K562 (cell line): ENCODE measurements around the gene IVL. TPM values are rescaled to one million over a fixed set of nuclear protein-coding genes. Genes with fewer than 3 reads are reported as not detected.

Source experiments
- FOXK2 ChIP-seq, 2 experiments: fragments of 450-650 bp; IDR thresholded peaks in 1 of 2; conservative IDR thresholded peaks in 1 of 2; 2 replicates each; pipeline ENCODE4 v1.6.1; 2016; ENCODE audit warnings: low read depth in 2 of 2, mild to moderate bottlenecking in 1 of 2
- GTF2A2 ChIP-seq: IDR thresholded peaks from 2 replicates; pipeline ENCODE4 v1.6.1; 2016; ENCODE audit warnings: mild to moderate bottlenecking, missing genetic modification characterization, missing compliant biosample characterization
- polyA plus RNA-seq, 8 experiments: library from polyadenylated mRNA; depleted of rRNA in 4 of 8; stranded (reverse) in 5 of 8; unstranded in 3 of 8; fragments of >200 nt; fragmentation: Nextera tagmentation in 2 of 8; fragmentation: Illumina TruSeq in 1 of 8; extraction: Ambion mirVana in 2 of 8; extraction: Trizol in 1 of 8; gene quantifications; 2 replicates each; pipeline versions ENCODE4 v1.2.1 to v1.2.3, GENCODE V29; 2011 to 2014; ENCODE audit warnings: inconsistent platforms in 1 of 8, missing spikeins in 1 of 8
- total RNA-seq, 7 experiments: library from RNA; depleted of rRNA in 6 of 7; stranded (reverse); fragments of >200 nt in 6 of 7; fragmentation: Illumina TruSeq in 2 of 7; extraction: Trizol in 2 of 7; gene quantifications; 2 replicates each; pipeline versions ENCODE4 v1.2.1 to v1.2.3, GENCODE V29; 2011 to 2021; ENCODE audit warnings: low replicate concordance in 1 of 7
- TF ChIP-seq, protein P1 (sequence below), 2 experiments: fragments of 450-650 bp; formaldehyde crosslinking in 1 of 2; IDR thresholded peaks; 2 replicates each; pipeline versions ENCODE4 v1.4.0 to v1.6.1; 2014 to 2020; ENCODE audit warnings: mild to moderate bottlenecking in 2 of 2, borderline replicate concordance in 1 of 2, low read depth in 1 of 2
- TF ChIP-seq, protein P2 (sequence below), 3 experiments: IDR thresholded peaks in 2 of 3; conservative IDR thresholded peaks in 1 of 3; 2 replicates each; pipeline ENCODE4 v1.5.1; 2011 to 2012; ENCODE audit warnings: low read length in 3 of 3, mild to moderate bottlenecking in 3 of 3, control low read depth in 2 of 3, improper control_type of control experiment in 1 of 3, inconsistent platforms in 1 of 3, low read depth in 1 of 3, mixed read lengths in 1 of 3, moderate library complexity in 1 of 3; ENCODE audit not compliant: insufficient read depth in 2 of 3
- TF ChIP-seq, protein P3 (sequence below): fragments of 450-650 bp; formaldehyde crosslinking; IDR thresholded peaks from 2 replicates; pipeline ENCODE4 v1.4.0; 2020; ENCODE audit warnings: mild to moderate bottlenecking, moderate library complexity

Gene IVL
- total and polyA plus RNA-seq, 9 of the 15 experiments (the other 6 are each of a cell fraction or from before 2014, with no cell fraction given) = not detected

DNA sequence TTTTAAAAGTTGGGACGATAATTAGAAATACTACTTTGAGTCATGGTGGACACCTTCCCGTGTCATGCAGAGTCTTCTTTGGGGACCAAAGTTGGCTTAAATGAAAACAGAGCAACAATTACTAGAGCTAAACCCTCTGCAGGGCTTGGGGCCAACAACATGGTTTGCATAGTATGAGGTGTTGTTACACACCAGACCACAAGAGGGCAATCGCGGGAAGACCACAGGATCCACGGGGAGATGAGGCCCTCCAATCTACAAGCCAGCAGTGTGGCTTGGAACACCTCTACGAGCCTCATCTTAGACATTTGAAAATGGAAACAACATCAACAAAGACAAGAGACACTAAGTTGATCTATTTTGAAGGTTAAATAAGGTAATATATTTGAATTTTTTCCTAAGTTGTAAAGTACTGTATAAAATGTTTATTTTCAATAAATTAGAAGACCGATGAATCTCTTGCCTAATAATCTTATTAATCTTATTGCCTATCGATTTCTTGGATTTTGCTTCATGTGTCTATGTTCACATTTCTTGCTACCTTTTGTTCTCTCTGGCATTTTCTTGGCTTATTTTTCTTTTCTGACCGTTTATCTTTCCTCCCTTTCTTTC lies 38.4 kb upstream of the IVL start (continued):
- TF ChIP-seq, protein P1, sequence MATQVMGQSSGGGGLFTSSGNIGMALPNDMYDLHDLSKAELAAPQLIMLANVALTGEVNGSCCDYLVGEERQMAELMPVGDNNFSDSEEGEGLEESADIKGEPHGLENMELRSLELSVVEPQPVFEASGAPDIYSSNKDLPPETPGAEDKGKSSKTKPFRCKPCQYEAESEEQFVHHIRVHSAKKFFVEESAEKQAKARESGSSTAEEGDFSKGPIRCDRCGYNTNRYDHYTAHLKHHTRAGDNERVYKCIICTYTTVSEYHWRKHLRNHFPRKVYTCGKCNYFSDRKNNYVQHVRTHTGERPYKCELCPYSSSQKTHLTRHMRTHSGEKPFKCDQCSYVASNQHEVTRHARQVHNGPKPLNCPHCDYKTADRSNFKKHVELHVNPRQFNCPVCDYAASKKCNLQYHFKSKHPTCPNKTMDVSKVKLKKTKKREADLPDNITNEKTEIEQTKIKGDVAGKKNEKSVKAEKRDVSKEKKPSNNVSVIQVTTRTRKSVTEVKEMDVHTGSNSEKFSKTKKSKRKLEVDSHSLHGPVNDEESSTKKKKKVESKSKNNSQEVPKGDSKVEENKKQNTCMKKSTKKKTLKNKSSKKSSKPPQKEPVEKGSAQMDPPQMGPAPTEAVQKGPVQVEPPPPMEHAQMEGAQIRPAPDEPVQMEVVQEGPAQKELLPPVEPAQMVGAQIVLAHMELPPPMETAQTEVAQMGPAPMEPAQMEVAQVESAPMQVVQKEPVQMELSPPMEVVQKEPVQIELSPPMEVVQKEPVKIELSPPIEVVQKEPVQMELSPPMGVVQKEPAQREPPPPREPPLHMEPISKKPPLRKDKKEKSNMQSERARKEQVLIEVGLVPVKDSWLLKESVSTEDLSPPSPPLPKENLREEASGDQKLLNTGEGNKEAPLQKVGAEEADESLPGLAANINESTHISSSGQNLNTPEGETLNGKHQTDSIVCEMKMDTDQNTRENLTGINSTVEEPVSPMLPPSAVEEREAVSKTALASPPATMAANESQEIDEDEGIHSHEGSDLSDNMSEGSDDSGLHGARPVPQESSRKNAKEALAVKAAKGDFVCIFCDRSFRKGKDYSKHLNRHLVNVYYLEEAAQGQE (IDR thresholded peaks at IDR 0.05; ENCODE audit: borderline replicate concordance) = peak; percentile 39; the same call in 1 of the 2 replicates
- TF ChIP-seq, protein P1 (CRISPR knock-in tag; IDR thresholded peaks at IDR 0.05; ENCODE audit: low read depth) = no peak
- TF ChIP-seq, protein P2, sequence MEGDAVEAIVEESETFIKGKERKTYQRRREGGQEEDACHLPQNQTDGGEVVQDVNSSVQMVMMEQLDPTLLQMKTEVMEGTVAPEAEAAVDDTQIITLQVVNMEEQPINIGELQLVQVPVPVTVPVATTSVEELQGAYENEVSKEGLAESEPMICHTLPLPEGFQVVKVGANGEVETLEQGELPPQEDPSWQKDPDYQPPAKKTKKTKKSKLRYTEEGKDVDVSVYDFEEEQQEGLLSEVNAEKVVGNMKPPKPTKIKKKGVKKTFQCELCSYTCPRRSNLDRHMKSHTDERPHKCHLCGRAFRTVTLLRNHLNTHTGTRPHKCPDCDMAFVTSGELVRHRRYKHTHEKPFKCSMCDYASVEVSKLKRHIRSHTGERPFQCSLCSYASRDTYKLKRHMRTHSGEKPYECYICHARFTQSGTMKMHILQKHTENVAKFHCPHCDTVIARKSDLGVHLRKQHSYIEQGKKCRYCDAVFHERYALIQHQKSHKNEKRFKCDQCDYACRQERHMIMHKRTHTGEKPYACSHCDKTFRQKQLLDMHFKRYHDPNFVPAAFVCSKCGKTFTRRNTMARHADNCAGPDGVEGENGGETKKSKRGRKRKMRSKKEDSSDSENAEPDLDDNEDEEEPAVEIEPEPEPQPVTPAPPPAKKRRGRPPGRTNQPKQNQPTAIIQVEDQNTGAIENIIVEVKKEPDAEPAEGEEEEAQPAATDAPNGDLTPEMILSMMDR (IDR thresholded peaks at IDR 0.05 in 2 of 3, conservative IDR thresholded peaks at IDR 0.05 in 1 of 3; ENCODE audit: insufficient read depth in 2 of 3, low read depth in 1 of 3, low read length in 3 of 3) = peak; percentile 72 to 85 (median 80)
- TF ChIP-seq, protein P3, sequence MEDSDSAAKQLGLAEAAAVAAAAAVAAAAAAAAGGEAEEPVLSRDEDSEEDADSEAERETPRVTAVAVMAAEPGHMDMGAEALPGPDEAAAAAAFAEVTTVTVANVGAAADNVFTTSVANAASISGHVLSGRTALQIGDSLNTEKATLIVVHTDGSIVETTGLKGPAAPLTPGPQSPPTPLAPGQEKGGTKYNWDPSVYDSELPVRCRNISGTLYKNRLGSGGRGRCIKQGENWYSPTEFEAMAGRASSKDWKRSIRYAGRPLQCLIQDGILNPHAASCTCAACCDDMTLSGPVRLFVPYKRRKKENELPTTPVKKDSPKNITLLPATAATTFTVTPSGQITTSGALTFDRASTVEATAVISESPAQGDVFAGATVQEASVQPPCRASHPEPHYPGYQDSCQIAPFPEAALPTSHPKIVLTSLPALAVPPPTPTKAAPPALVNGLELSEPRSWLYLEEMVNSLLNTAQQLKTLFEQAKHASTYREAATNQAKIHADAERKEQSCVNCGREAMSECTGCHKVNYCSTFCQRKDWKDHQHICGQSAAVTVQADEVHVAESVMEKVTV (CRISPR knock-in tag) = peak; percentile 50; the same call in 1 of the 2 replicates
- no peak for TF ChIP-seq GTF2A2 (tag)
- TF ChIP-seq FOXK2 (conservative IDR thresholded peaks at IDR 0.05 in 1 of 2, IDR thresholded peaks at IDR 0.05 in 1 of 2; ENCODE audit: low read depth in 2 of 2) = peak in 1 of 2 experiments; percentile 37; a peak in 1 of 4 replicates
